ENCODE data around the gene NRSN1.

Gene NRSN1

GRCh38 chr6:24145690-24146131 is 19.7 kb downstream of the NRSN1 start:
- no peak for DNase-seq

- DNase-seq: no peak
Measured at GRCh38 chr6:24146871-24147270, 20.9 kb downstream of the NRSN1 start.

- no peak for DNase-seq
Measured at GRCh38 chr6:24147511-24148153, 21.6 kb downstream of the NRSN1 start.

- no peak for DNase-seq
Measured at GRCh38 chr6:24148154-24148570, 22.1 kb downstream of the NRSN1 start.

GRCh38 chr6:24148684-24149083 is 22.7 kb downstream of the NRSN1 start:
- no peak for DNase-seq

- no peak for DNase-seq
Measured at GRCh38 chr6:24149296-24149695, 23.3 kb downstream of the NRSN1 start.

GRCh38 chr6:24149836-24150235 is 23.8 kb downstream of the NRSN1 start:
- no peak for DNase-seq

- no peak for DNase-seq
Measured at GRCh38 chr6:24152014-24152413, 26.0 kb downstream of the NRSN1 start.

GRCh38 chr6:24154121-24154520 is 28.1 kb downstream of the NRSN1 start:
- no peak for DNase-seq

- DNase-seq: no peak
Measured at GRCh38 chr6:24157886-24158285, 31.9 kb downstream of the NRSN1 start.

GRCh38 chr6:24183584-24183983 is 57.6 kb downstream of the NRSN1 start:
- no peak for DNase-seq

- DNase-seq: no peak
Measured at GRCh38 chr6:24186349-24186748, 60.3 kb downstream of the NRSN1 start.

- no peak for DNase-seq
Measured at GRCh38 chr6:24187965-24188577, 62.1 kb downstream of the NRSN1 start.

- no peak for DNase-seq
Measured at GRCh38 chr6:24188578-24189080, 62.6 kb downstream of the NRSN1 start.

GRCh38 chr6:24191346-24191745 is 65.3 kb downstream of the NRSN1 start:
- no peak for DNase-seq

- DNase-seq: no peak
Measured at GRCh38 chr6:24193364-24193763, 67.3 kb downstream of the NRSN1 start.

- DNase-seq: no peak
Measured at GRCh38 chr6:24194978-24195700, 69.1 kb downstream of the NRSN1 start.

GRCh38 chr6:24195836-24196597 is 70.0 kb downstream of the NRSN1 start:
- DNase-seq: no peak
